HG03095 (cell line): ENCODE measurements around the gene MTCL3.
"Not testable (repeated sequence)": the region's sequence is repeated elsewhere in the genome, so short reads cannot be mapped to it uniquely, and the experiment has no call there.

Source experiments
- ATAC-seq: cut with Tn5 transposase; IDR thresholded peaks from one replicate; pipeline ENCODE4 v1.9.1; 2021; ENCODE audit warnings: moderate library complexity; ENCODE audit not compliant: unreplicated experiment

The MTCL3 gene

DNA sequence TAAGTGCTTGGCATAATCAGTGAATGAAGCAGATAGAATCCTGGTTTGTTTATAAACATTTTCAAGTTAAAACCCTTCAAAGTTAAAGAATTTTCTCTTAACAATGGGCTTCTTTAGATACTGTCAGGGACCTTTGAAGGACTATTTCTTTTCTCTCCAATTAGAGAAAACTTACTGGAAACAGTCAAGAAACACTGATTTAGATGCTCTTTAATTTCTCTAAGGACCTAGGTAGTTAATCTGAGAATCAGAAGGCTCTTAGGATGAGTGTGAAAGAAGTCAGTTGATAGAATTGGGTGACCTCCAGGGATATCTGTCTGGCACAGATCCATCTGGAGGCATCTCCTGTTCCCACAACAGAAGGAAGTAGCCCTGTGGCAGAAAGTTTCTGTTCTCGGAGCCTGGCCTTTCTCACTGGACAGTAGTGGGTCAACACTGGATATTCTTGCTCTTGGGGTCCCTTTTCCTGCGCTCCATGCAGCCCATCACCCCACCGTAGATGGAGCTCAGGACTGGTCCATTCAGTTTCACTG is 82.5 kb downstream of the MTCL3 start:
- no peak for ATAC-seq

DNA sequence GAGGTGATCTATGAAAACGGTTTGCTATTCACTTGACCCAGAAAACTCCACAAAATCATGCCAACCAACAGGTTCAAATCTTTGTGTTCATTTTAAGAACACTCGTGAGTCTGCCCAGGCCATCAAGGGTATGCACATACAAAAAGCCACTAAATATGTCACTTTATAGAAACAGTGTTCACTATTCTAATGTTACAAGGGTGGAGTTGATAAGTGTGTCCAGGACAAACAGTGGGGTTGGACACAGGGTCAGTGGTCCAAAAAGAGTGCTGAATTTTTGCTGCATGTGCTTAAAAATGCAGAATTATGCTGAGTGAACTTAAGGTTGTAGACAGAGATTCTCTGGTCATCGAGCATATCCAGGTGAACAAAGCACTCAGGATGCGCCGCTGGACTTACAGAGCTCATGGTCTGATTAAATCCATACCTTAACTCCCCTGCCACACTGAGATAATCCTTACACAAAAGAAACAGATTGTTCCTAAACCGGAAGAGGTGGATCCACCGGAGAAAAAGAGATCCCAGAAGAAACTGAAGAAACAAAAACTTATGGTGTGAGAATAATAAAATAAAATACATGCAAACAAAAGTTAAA is 83.4 kb downstream of the MTCL3 start:
- no peak for ATAC-seq

GRCh38 chr6:127434651-127435050 is 84.5 kb downstream of the MTCL3 start:
- no peak for ATAC-seq

GRCh38 chr6:127428562-127428961 is 90.6 kb downstream of the MTCL3 start:
- ATAC-seq, result not testable (repeated sequence)

DNA sequence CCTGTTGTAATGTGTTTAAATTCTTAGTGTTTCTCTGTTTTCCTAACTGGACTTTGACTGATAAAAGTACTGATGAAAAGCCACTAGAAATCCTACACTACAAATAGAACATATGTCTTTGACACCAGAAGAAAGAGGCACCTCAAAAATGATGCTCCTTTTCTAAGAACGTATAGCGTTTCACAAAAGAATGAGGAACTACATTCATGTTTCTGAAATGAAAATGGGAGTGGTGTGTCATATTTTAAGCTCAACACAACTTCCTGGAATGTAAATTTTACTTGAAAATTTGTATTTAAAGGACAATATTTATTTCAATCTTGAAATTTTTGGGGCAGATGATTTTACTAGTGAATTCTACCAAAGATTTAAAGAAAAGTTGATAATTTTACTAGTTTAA is 95.2 kb downstream of the MTCL3 start:
- ATAC-seq, result no peak
